Nephron progenitor cell (in vitro differentiated cells): Measurements from ENCODE around the gene WDR83.
A peak's percentile ranks its signal among the peaks of the same experiment; 100 is the strongest.

Experiments used
- DNase-seq: peaks from one replicate; pipeline ENCODE4 v3.0.0; 2021
- H3K27ac Mint-ChIP-seq: 2 replicates; pipeline ENCODE4 v1.8.0; 2021; ENCODE audit warnings: mild to moderate bottlenecking, moderate library complexity, mixed read lengths
- H3K27me3 Mint-ChIP-seq: 2 replicates; pipeline ENCODE4 v1.8.0; 2021; ENCODE audit warnings: mild to moderate bottlenecking, low read depth, mixed read lengths; ENCODE audit not compliant: poor library complexity
- H3K36me3 Mint-ChIP-seq: 2 replicates; pipeline ENCODE4 v1.8.0; 2021; ENCODE audit warnings: low read depth, mixed read lengths
- H3K4me1 Mint-ChIP-seq: 2 replicates; pipeline ENCODE4 v1.8.0; 2021; ENCODE audit warnings: mixed read lengths
- H3K4me3 Mint-ChIP-seq: 2 replicates; pipeline ENCODE4 v1.8.0; 2021; ENCODE audit warnings: mild to moderate bottlenecking, moderate library complexity, mixed read lengths
- H3K9me3 Mint-ChIP-seq: 2 replicates; pipeline ENCODE4 v1.8.0; 2021; ENCODE audit warnings: mild to moderate bottlenecking, moderate library complexity, mixed read lengths
- CTCF ChIP-seq: fragments of 200-600 bp; sonication (generic); IDR thresholded peaks from 2 replicates; pipeline ENCODE4 v1.5.0; 2021; ENCODE audit warnings: antibody characterized with exemption

The WDR83 gene

GRCh38 chr19:12698138-12698537 is 31.5 kb downstream of the WDR83 start:
- Mint-ChIP-seq H3K27ac (no peak overlapping the region), H3K4me3 (peak overlapping the region; percentile 80), H3K36me3 (peaks cover 40% of the 10 kb centered on the region), H3K27me3 (peaks cover 4% of the 10 kb centered on the region), H3K9me3 (no peaks in the 10 kb centered on the region), H3K4me1 (peaks cover 40% of the 10 kb centered on the region)
- no peak for DNase-seq
- no peak for TF ChIP-seq CTCF

- no peak for DNase-seq
- H3K9me3 Mint-ChIP-seq, result no peaks in the 10 kb centered on the region
- no peak overlapping the region for H3K4me3 Mint-ChIP-seq
- no peak for TF ChIP-seq CTCF
- peaks cover 43% of the 10 kb centered on the region for H3K4me1 Mint-ChIP-seq
- H3K27ac Mint-ChIP-seq, result peak overlapping the region; percentile 72
- peaks cover 4% of the 10 kb centered on the region for H3K27me3 Mint-ChIP-seq
- peaks cover 64% of the 10 kb centered on the region for H3K36me3 Mint-ChIP-seq
Observed at GRCh38 chr19:12701596-12702282, 35.1 kb downstream of the WDR83 start.

GRCh38 chr19:12703046-12703445 is 36.4 kb downstream of the WDR83 start:
- peak overlapping the region; percentile 94 for H3K27ac Mint-ChIP-seq
- peaks cover 68% of the 10 kb centered on the region for H3K36me3 Mint-ChIP-seq
- peak overlapping the region; percentile 54 for H3K4me3 Mint-ChIP-seq
- no peaks in the 10 kb centered on the region for H3K9me3 Mint-ChIP-seq
- TF ChIP-seq CTCF, result no peak
- peaks cover 4% of the 10 kb centered on the region for H3K27me3 Mint-ChIP-seq
- peak; percentile 66 for DNase-seq
- H3K4me1 Mint-ChIP-seq, result peaks cover 39% of the 10 kb centered on the region

GRCh38 chr19:12705169-12705568 is 38.6 kb downstream of the WDR83 start:
- Mint-ChIP-seq H3K27ac (no peak overlapping the region), H3K9me3 (no peaks in the 10 kb centered on the region), H3K27me3 (peaks cover 4% of the 10 kb centered on the region), H3K4me1 (peaks cover 24% of the 10 kb centered on the region), H3K4me3 (no peak overlapping the region), H3K36me3 (peaks cover 68% of the 10 kb centered on the region)
- no peak for TF ChIP-seq CTCF
- DNase-seq, result no peak

GRCh38 chr19:12705654-12706331 is 39.2 kb downstream of the WDR83 start:
- no peak overlapping the region for H3K4me3 Mint-ChIP-seq
- H3K9me3 Mint-ChIP-seq, result no peaks in the 10 kb centered on the region
- peaks cover 71% of the 10 kb centered on the region for H3K36me3 Mint-ChIP-seq
- peaks cover 4% of the 10 kb centered on the region for H3K27me3 Mint-ChIP-seq
- TF ChIP-seq CTCF, result no peak
- H3K27ac Mint-ChIP-seq, result no peak overlapping the region
- H3K4me1 Mint-ChIP-seq, result peaks cover 20% of the 10 kb centered on the region
- DNase-seq, result no peak

GRCh38 chr19:12706332-12706718 is 39.7 kb downstream of the WDR83 start:
- Mint-ChIP-seq H3K27ac (no peak overlapping the region), H3K27me3 (peaks cover 4% of the 10 kb centered on the region), H3K4me1 (peaks cover 15% of the 10 kb centered on the region), H3K4me3 (no peak overlapping the region), H3K36me3 (peaks cover 71% of the 10 kb centered on the region), H3K9me3 (no peaks in the 10 kb centered on the region)
- DNase-seq, result no peak
- TF ChIP-seq CTCF, result no peak
